GM12873 (cell line): ENCODE results near the gene GRID2.

ENCODE experiments used
- TF ChIP-seq, protein P1 (sequence below): IDR thresholded peaks from 2 replicates; pipeline ENCODE4 v1.5.1; 2012; ENCODE audit warnings: low read depth, mild to moderate bottlenecking, moderate library complexity, low read length, control low read depth; ENCODE audit not compliant: insufficient read depth; ENCODE audit errors: missing control alignments

GRID2 gene

DNA sequence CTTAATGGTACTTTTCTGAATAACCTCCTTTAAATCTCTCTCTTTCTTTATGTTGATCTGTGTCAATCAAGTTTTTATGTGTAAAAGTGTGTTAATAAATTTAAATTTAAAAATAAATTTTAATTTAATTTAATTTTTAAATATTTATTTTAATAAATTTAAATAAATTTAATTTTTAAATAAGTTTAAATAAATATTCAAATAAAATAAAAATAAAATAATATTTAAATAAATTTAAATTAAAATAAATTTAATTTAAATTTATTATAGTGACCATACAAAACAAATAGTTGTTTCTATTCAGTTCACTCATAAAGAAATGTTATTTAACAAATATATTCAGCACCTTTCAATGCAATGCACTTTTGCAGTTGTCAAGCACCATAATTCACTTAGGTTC, 146.9 kb downstream of the GRID2 start:
- TF ChIP-seq, protein P1, sequence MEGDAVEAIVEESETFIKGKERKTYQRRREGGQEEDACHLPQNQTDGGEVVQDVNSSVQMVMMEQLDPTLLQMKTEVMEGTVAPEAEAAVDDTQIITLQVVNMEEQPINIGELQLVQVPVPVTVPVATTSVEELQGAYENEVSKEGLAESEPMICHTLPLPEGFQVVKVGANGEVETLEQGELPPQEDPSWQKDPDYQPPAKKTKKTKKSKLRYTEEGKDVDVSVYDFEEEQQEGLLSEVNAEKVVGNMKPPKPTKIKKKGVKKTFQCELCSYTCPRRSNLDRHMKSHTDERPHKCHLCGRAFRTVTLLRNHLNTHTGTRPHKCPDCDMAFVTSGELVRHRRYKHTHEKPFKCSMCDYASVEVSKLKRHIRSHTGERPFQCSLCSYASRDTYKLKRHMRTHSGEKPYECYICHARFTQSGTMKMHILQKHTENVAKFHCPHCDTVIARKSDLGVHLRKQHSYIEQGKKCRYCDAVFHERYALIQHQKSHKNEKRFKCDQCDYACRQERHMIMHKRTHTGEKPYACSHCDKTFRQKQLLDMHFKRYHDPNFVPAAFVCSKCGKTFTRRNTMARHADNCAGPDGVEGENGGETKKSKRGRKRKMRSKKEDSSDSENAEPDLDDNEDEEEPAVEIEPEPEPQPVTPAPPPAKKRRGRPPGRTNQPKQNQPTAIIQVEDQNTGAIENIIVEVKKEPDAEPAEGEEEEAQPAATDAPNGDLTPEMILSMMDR: no peak

DNA sequence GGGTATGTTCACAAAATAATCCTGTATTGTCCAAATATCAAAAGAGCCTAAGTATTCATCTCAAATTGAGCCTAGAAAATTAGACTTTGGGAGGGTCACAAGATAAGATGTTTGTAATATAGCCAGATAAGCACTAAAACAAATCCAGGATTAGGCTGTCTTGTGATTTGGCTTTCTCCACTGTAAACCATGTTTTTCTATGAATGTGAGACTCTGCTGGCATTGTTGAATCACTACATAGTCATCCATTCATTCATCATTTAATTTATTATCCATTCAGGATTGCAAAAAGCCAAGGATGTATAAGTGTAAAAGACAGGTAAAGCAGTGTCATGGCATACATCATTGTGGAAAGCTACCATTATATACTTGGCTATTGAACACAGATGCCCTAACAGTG, 148.0 kb downstream of the GRID2 start:
- TF ChIP-seq, protein P1: no peak

DNA sequence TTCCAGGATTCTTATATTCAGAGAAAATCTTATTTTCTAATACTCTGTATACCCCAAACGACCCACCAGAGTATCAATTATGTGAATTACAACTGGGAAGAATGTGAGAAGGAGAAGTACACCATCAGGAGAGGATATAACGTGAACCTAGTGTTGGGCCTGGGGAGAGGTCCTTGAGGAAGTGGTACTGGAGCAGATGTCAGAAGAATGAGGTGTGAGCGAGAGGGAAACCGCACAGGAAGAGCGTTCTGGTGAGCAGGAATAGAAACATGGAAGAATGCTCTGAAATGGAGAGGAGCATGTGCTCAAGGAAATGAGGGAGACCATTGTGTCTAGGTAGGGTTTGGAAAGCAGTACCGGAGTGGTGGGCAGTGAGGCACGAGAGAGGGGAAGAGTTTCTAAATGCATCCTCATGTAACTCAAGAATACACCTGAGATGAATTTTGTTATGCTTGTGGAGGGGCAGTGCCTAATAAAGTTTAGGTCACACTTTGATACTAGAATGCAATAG, 151.6 kb downstream of the GRID2 start:
- TF ChIP-seq, protein P1: no peak

DNA sequence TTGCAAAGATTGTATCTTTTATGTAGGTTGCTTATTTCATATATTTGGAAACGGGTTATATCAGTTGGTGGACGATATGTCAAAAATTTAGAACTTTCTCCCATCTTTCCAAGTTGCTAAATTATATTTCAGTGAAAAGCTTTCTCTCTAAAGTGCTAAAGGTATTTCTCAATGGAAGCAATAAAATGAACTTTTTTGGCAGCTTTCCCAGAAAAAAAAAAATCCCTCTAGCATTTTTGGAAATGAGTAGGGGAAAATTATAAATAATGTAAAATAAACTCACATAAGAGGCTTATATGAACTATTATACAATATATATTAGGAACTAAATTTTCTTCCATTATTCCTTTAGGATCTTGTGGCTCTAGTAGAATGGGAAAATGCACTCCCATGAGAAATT, 152.2 kb downstream of the GRID2 start:
- TF ChIP-seq, protein P1: no peak

DNA sequence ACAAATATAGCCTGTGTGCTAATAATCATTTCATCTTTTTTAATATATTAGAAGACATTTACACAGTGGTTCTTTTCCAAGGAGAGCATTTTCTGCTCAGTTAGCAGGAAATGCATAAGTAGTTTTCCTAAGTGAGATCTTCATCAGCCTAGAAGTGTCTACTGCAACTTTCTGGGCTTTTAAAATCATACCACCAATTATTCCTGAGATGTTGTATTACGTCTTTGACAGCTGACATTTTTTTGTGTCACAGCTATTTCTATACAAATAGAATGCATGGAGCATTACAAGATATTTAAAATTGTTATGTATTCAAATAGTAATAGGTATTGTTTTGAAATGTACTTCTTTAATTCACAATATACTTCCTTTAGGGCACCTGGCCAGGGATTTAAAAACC, 158.0 kb downstream of the GRID2 start:
- TF ChIP-seq, protein P1: no peak

DNA sequence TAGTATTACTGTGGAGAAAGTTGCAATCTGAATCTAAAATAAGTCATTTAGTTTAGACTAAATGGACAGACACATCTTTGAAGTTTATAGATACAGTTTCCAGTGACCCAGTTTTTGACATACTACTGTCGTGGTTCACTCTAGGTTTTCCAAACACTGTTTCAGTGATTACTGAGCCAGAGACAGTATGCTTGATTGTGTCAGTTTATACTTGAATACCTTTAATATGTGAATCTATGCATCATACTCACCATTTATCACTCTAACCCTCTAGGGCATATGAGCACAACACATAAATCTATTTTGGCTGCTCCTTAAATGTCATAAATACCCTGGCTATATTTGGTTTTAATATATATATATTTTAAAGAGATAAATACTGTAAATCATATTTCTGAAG, 173.5 kb downstream of the GRID2 start:
- TF ChIP-seq, protein P1: no peak

DNA sequence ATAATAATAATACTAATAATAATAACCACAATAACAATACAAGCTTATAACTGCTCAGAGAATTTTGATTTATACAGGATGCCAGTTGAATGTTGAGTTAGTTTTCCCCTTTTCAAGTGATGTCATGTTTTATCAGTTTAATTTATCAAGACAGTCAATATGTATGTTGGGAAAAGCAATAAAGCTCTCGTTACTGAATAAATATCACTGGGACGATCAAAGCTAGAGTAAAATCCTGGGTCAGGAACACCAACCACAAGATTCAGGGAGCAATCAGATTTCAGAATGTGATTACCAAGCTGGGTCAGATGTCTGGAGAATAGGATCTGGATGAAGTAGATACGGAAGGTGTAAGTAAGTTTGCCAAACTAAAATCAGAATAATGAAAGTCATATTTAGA, 179.6 kb downstream of the GRID2 start:
- TF ChIP-seq, protein P1: no peak
